GM18517 (cell line): ENCODE data around the gene AMN.

Source experiments
- ATAC-seq: cut with Tn5 transposase; IDR thresholded peaks from one replicate; pipeline ENCODE4 v1.9.1; 2021; ENCODE audit warnings: mild to moderate bottlenecking, moderate library complexity; ENCODE audit not compliant: unreplicated experiment

AMN gene

DNA sequence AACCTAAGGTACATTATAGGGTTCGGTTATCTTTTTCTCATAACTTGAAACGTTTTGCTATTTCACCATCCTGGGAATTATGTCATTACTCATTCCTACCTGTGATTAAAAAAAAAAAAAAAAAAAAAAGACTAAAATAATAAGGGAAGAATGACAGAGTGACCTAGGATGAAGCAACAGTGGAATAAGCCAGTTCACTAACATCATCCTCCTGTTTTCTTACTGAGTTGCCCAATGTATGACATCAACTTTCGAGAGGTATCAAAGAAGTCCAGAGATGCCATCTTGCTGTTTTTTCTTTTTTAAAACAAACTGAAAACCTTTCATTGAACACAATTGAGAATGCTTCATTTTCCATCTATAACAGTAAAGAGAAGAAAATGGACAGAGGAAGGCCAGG is 42.8 kb downstream of the AMN start:
- no peak for ATAC-seq

DNA sequence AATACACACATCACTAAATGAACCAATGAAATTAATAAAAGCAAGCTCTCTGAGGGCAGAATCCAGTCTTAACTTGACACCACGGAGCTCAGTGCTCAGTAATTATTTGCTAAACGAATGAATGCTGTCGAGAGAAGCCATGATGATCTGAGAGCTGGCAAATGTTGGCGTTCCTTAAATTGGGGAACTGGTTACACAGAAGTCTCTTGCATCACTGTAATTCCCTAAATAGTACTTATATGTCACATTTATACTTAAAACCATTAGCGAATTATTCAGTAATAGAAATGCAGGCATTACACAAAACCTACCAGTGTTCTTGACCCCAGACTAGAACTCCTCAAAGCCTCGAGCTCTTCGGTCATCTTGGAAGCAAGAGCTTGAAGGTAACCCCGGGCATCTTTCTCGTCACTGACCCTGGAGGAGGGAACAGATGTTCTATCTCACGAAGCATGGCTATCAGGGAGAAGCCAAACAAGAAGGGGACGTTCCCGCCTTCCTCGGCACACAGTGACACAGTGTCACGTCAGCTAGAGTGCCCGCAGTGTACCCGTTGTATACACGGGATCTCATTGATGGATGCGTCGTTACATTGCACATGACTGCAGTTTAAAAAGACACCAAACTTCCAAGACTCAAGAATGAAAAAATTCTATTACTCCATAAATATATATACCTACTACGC is 43.6 kb downstream of the AMN start:
- no peak for ATAC-seq

DNA sequence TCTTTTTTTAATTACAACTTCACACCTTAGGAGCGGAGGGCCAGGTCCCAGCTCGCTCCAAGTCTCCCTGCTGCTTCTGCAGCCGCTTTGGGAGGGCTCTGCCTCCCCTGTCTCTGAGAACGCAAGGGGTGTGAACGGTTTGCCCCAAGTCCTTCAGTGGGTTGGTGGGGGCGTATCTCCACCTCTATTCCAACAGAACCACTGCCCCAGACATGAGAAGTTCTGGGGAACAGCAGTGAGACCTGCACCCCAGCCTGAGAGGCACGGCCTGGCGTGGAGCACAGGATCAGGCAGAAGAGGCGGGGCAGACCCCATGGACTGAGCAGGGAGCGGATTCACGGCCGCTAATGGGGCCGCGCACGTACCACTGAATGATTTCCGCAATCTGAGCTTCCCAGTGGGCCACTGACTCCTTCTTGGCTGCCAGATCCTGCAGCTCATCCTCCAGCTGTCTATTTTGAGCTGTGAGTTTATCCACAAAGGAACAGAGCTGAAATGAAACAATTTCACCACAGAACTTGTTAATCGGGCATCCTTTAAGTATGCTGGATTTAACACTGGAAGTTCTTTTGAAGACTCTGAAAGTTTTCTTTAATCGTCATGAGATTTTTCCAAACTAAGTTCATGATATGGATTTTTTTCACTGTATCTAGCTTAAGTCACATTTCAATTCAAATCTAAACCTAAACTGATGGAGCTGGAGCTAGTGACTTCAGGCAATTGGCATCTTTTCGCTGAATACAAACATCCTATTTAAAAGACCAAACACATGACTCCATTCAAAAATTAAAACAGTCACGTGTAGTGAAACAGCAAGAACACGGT is 44.4 kb downstream of the AMN start:
- ATAC-seq: no peak

DNA sequence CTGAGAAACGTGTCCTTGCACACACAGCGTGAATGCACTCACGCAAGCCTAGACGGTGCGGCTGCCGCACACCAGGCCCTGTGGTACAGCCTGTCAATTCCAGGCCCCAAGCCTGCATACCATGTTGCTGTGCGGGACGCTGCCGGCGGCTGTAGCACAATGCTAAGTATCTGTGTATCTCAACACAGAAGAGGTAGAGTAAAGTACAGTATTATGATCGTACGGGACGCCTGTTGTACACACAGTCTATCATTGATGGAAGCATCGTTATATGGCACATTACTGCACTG is 45.0 kb downstream of the AMN start:
- ATAC-seq: no peak

DNA sequence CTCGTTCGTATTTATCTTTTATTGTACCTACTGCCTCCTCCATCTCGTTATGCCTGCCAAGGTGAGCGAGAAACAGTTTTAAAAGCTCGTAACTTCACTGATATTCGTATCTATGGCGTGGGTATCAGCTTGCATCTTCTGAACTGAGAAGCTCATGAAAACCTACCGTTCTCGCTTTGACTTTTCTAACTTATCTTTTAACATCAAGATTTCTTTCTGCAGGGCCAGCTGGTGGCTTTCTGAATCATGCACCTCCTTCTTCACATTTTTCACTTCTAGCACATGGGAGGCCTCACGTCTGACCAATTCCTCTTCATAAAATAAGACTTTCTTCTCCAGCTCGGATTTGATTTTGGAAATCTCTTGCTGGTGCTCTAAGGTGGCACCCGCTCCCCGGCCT is 45.8 kb downstream of the AMN start:
- ATAC-seq: no peak

DNA sequence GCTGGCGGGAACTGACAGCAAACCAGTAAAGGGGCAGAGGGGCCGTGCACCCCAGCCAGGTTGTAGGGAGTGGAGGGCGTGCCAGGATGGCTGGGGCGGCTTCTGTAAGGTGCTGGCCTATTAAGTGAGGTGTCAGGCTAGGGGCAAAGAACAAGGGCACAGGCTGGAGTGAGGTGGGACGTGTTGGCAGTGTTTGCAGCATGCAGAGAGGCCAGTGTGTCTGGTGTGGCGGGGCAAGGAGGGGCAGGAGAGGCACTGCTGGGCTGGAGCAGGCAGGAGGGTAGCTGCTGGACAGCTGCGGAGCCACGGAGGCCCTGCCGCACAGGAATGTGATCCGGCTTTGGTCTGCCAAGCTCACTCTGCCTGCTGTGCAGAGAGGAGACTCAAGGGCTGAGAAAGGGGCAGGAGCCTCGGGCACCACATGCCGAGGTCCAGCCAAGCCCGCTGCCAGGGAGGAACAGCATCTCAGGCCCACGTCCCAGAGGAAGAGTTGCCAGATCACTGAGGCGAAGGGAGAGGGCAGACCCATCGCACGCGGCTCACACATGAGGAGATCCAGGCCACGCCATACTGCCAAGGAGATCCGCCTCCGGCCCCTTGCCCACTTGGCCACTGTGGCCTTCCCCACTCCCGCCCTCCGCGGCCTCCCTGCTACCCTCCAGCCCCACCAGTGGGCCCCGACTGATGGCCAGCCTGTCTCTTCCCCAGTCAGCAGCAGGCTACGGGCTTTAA is 46.8 kb downstream of the AMN start:
- no peak for ATAC-seq

DNA sequence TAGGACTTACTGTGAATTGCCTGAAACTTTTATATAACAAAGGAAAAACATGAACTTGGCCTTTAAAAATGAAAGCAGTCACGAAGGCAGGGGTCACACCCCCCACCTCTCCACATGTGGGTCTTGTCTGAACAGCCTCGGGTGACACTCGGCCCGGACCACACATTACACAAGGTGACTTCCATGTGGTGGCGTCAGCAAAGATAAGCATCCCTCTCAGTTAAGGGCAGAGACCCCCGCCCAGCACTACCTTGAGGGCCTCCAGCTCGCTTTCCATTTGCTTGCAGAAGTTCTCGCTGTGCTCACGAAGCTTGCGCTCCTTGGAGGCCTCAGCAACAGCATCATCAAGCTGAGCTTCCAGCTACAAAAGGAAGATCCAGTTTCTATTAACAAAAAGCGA is 47.4 kb downstream of the AMN start:
- ATAC-seq: no peak

DNA sequence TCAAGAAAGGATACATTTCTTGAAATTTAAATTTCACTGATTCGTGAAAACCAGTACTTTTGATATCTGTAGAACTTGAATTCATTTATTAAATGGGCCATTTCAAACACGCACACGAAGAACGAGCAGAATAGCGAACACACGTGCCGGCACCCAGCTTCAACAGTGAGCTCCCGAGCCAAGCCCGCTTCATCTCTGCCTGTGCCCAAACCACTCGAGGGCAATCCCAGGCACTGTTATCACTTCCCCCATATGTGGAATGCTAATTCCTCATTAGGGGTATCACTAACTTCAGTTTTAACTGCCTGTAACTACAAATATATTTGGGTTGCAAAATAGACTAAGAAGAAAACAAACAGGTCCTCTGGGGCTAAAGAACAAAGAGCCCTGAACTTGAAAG is 48.0 kb downstream of the AMN start:
- ATAC-seq: no peak

DNA sequence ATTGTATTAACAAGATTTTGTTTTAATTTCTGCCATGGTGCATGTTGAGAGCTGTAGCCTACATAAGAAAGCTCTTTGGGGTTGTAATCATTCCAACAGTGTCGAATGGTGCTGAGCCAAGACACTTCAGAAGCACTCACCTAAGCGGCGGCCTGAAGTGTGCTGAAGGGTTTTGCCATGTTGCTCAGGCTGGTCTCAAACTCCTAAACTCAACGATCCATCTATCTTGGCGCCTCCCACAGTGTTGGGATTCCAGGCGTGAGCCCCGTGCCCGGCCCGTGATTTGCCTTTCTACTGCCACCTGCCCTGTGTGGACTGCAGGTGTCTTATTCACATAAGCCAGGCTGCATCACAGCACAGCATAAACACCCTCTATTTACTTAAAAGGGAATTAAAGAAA is 48.9 kb downstream of the AMN start:
- no peak for ATAC-seq

DNA sequence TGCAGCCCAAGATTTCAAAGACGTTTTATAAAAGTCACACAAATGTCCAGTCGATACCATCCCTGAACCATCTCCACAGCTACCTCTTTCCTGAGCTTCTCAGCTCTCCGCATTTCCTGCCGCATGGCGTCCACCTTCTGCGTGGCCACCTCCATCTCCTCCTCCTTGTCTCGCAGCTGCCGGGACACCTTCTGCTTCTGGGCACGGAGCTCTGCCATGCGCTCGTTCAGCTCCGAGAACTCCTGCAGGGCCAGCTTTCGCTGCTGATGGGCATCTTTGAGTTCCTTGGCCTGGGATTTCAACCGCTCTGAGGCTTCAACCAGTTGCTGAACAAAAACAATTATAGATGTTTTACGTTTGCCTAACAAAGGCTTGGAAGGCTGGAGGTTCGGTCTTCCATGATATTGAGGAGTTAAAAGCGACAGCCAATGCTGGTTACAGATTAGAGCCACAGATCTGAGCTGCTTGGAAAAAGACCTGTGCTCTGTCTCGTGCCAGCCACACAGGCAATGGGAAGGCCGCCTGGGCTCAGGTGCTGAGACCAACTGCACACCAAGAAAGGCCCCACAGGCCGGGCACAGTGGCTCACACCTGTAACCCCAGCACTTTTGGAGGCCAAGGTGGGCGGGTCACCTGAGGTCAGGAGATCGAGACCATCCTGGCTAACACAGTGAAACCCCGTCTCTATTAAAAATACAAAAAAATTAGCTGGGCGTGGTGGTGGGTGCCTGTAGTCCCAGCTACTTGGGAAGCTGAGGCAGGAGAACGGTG is 49.6 kb downstream of the AMN start:
- ATAC-seq: no peak

DNA sequence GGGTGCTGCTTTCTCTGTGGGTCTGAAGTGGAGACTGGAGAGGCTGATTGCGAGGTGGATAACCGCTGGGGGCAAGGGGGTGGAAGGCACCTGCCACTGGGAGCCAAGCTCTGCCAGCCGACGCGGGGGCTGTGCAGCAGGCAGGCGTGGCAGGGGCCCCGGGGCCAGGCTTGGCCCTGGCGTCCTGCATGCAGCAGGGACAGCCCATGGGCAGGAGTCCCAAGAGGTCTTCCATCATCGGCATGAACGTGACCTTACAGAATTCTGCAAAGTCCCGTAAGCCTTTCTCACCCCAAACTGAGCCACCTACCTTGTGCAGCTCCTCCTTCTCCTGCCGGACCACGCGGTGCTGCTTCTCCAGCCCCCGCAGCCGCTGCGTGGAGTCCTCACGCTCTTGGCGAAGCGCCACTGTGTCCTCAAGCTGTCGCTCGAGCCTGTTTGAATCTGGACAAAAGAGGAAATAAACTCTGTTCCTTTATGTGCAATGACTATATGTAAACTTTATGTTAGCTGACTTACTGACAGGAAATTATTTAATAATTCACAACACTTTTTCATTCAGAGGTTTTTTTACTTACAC is 51.3 kb downstream of the AMN start:
- no peak for ATAC-seq

DNA sequence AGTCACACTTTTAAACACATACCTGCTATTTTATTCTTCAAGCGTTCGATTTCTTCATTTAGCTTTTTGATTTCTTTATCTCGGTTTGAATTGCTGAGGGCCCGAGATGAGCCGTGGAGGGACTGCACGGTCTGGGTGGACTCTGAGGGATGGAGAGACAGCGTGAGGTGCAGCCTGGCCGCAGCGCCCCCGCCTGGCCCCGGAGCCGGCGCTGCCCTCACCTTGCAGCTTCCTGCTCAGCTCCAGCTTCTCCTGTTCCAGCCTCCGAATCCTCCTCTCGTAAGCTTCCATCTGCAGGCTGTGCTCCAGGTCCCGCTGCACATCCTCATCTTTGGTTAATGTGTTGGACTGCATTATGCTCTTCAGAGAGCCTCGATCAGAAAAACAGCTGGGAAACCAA is 53.2 kb downstream of the AMN start:
- no peak for ATAC-seq

DNA sequence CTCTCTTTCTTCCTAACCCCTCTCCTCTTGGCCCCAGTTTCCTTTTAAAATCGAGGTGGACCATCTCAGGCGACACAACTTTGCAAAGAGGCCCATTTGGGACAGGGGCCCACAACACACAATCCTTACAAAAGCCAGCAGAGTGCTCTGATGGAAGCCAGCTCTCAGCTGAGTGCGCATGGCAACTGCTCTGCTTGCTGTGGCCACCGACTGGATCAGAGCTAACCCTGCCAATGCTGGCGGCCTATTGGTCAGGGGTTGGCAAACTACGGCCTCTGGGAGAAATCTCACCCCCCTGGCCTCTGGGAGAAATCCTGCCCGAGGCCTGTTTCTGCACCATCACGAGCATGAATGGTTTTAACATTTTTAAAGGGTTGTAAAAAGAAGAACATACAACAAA is 55.0 kb downstream of the AMN start:
- ATAC-seq: no peak

DNA sequence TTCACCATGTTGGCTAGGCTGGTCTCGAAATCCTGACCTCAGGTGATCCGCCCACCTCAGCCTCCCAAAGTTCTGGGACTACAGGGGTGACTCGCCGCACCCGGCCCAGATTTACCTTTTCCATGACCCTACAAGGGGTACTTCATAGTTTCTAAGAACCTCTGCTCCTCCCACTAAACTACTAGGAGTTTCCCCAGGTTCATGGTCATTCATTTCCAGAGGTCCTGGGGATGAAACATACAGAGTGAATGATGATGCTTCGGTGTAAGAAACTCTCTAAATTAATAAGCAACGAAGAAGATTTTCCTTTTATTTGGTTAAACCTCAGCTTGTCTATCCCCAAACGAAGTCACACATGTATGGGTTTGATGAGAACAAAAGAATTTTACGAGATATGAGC is 56.9 kb downstream of the AMN start:
- ATAC-seq: no peak

DNA sequence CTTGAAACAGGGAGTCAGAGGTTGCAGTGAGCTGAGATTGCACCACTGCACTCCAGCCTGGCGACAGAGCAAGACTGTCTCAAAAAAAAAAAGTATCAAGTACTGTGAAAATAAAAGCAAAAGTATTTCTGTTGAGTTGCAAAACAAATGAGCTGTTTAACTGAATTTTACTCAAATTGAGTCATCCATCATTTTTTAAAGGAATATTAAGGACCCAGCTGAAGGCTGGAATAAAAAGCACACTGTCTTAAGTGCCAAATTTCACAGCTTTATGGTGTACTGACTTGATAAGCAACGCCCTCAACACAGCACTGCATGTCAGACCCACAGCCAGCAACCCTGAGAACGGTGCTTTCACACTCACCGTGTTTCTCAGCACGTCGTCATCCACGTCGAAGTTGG is 57.9 kb downstream of the AMN start:
- ATAC-seq: no peak
